Measurements from ENCODE around the gene KMT5B.

KMT5B gene

GRCh38 chr11:68118706-68119448 is 94.2 kb downstream of the KMT5B start:
- peak; percentile 68 for DNase-seq (ENCODE audit: low read depth, low spot score)

- peak; percentile 65 for DNase-seq (ENCODE audit: low read depth, low spot score)
Observed at GRCh38 chr11:68117853-68118470, 95.1 kb downstream of the KMT5B start.

DNA sequence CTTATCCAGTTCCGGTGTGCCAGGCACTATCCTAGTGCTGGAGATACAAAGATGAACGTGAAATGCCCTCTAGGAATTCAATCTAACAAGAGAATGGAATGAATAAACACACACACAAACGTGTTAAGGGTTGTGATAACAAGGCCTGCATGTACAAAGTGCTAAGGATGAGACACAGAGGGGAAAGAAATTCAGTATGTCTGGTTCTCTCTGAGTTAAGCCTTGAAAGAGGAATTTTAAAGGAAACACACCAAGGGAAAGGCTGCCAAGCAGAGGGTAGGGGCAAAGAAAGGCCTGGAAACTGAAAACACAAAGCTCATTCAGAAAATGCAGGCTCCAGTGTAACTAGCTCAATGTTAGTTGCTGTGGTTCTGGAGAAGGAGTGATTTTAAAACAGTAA is 96.1 kb downstream of the KMT5B start:
- no peak for DNase-seq (ENCODE audit: low read depth, low spot score)

DNA sequence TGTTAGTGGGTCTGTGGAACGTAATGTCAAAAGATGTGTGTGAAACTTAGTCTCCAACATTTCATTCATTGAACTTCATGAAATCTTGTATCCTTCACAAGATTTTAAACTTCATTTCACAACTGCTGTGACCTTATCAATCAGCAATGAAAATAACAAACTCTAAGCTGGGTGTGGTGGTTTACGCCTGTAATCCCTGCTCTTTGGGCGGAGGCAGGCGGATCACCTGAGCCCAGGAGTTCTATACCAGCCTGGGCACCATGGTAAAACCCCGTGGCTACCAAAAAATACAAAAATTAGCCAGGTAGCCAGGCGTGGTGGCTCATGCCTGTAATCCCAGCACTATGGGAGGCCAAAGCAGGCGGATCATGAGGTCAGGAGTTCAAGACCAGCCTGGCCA is 97.0 kb downstream of the KMT5B start:
- DNase-seq (ENCODE audit: low read depth, low spot score): no peak

- no peak for DNase-seq (ENCODE audit: low read depth, low spot score)
Observed at GRCh38 chr11:68115285-68115684, 97.8 kb downstream of the KMT5B start.

GRCh38 chr11:68113986-68114385 is 99.1 kb downstream of the KMT5B start:
- DNase-seq (ENCODE audit: low read depth, low spot score): no peak

GRCh38 chr11:68107689-68108088 is 105.4 kb downstream of the KMT5B start:
- DNase-seq (ENCODE audit: low read depth, low spot score): no peak

- DNase-seq (ENCODE audit: low read depth, low spot score): peak; percentile 56
Observed at GRCh38 chr11:68106165-68106940, 106.7 kb downstream of the KMT5B start.

Measured in astrocyte of the hippocampus (primary cell).